IMR-90 (cell line): ENCODE results near the gene UBASH3B.

Experiments
- BHLHE40 ChIP-seq: fragments of 150-350 bp; IDR thresholded peaks from 2 replicates; pipeline ENCODE4 v1.6.1; 2016; ENCODE audit warnings: mild to moderate bottlenecking, low read depth, low read length
- ELK1 ChIP-seq: fragments of 150-350 bp; IDR thresholded peaks from 2 replicates; pipeline ENCODE4 v1.6.1; 2016; ENCODE audit warnings: low read depth, mild to moderate bottlenecking, low read length, moderate library complexity, borderline replicate concordance
- MXI1 ChIP-seq: IDR thresholded peaks from 2 replicates; pipeline ENCODE4 v1.6.1; 2012; ENCODE audit warnings: low read depth, mild to moderate bottlenecking, low read length, moderate library complexity, borderline replicate concordance
- POLR2A ChIP-seq: IDR thresholded peaks from 2 replicates; pipeline ENCODE4 v1.6.1; 2012; ENCODE audit warnings: mild to moderate bottlenecking, low read depth, low read length
- RAD21 ChIP-seq: IDR thresholded peaks from 2 replicates; pipeline ENCODE4 v1.6.1; 2012; ENCODE audit warnings: low read length, improper control_type of control experiment
- SMC3 ChIP-seq: fragments of 150-350 bp; IDR thresholded peaks from 2 replicates; pipeline ENCODE4 v1.6.1; 2016; ENCODE audit warnings: low read depth, mild to moderate bottlenecking, antibody characterized with exemption, low read length, moderate library complexity
- TF ChIP-seq, protein P1 (sequence below): conservative IDR thresholded peaks from 2 replicates; pipeline ENCODE4 v1.5.1; 2012; ENCODE audit warnings: mild to moderate bottlenecking, low read depth, low read length, improper control_type of control experiment

- TF ChIP-seq, protein P1, sequence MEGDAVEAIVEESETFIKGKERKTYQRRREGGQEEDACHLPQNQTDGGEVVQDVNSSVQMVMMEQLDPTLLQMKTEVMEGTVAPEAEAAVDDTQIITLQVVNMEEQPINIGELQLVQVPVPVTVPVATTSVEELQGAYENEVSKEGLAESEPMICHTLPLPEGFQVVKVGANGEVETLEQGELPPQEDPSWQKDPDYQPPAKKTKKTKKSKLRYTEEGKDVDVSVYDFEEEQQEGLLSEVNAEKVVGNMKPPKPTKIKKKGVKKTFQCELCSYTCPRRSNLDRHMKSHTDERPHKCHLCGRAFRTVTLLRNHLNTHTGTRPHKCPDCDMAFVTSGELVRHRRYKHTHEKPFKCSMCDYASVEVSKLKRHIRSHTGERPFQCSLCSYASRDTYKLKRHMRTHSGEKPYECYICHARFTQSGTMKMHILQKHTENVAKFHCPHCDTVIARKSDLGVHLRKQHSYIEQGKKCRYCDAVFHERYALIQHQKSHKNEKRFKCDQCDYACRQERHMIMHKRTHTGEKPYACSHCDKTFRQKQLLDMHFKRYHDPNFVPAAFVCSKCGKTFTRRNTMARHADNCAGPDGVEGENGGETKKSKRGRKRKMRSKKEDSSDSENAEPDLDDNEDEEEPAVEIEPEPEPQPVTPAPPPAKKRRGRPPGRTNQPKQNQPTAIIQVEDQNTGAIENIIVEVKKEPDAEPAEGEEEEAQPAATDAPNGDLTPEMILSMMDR: no peak
- TF ChIP-seq POLR2A (no peak), BHLHE40 (no peak), SMC3 (no peak), ELK1 (no peak), MXI1 (no peak), RAD21 (no peak)
These were observed 91.8 kb downstream of the UBASH3B start for GRCh38 chr11:122747351-122747781.
